Lower lobe of right lung (tissue), 2 donors: ENCODE measurements around the gene DMD. TPM values are rescaled to one million over a fixed set of nuclear protein-coding genes. Genes with fewer than 3 reads are reported as not detected.

ENCODE experiments used
- ATAC-seq, 2 donors: fragments of 200-7000 bp; cut with Tn5 transposase; one replicate each; pipeline ENCODE4 v1.9.1; 2020 to 2022; ENCODE audit warnings: mild to moderate bottlenecking in 2 of 2, moderate library complexity in 2 of 2
- DNase-seq: peaks from one replicate; pipeline ENCODE4 v3.0.0-alpha.2; 2020
- H3K27ac ChIP-seq: fragments of 200-600 bp; one replicate; pipeline ENCODE4 v1.8.0; 2022
- H3K27me3 ChIP-seq: fragments of 200-600 bp; one replicate; pipeline ENCODE4 v1.8.0; 2022; ENCODE audit warnings: low read depth
- H3K36me3 ChIP-seq: fragments of 200-600 bp; one replicate; pipeline ENCODE4 v1.8.0; 2022; ENCODE audit warnings: mild to moderate bottlenecking
- H3K4me1 ChIP-seq: fragments of 200-600 bp; one replicate; pipeline ENCODE4 v1.8.0; 2022
- H3K4me3 ChIP-seq: fragments of 200-600 bp; one replicate; pipeline ENCODE4 v1.8.0; 2022; ENCODE audit warnings: mild to moderate bottlenecking
- H3K9me3 ChIP-seq: fragments of 200-600 bp; one replicate; pipeline ENCODE4 v1.8.0; 2022
- intact Hi-C: fragments of 100-400 bp; cut with DNase I; formaldehyde crosslinking; loops from one replicate; pipeline ENCODE4 v1.11.0; 2022
- total RNA-seq: library from RNA; stranded (reverse); fragmentation: NEBNext Ultra II Directional; extraction: Animal tissue kit (Norgen Biotek cat#: 25700); gene quantifications from one replicate; pipeline ENCODE4 v1.2.1, GENCODE V29; 2021
- TF ChIP-seq, protein P1 (sequence below): fragments of 200-600 bp; IDR thresholded peaks from one replicate; pipeline ENCODE4 v1.8.0; 2022; ENCODE audit warnings: antibody characterized with exemption, mild to moderate bottlenecking
- donor health status: DM: no; HTN: yes; CAD: no; lungs with severe emphysema.

The DMD gene
- total RNA-seq, 1 donor from 2014 or later = 29.4 TPM

GRCh38 chrX:32576885-32577284 is 634.5 kb downstream of the DMD start:
- TF ChIP-seq, protein P1, sequence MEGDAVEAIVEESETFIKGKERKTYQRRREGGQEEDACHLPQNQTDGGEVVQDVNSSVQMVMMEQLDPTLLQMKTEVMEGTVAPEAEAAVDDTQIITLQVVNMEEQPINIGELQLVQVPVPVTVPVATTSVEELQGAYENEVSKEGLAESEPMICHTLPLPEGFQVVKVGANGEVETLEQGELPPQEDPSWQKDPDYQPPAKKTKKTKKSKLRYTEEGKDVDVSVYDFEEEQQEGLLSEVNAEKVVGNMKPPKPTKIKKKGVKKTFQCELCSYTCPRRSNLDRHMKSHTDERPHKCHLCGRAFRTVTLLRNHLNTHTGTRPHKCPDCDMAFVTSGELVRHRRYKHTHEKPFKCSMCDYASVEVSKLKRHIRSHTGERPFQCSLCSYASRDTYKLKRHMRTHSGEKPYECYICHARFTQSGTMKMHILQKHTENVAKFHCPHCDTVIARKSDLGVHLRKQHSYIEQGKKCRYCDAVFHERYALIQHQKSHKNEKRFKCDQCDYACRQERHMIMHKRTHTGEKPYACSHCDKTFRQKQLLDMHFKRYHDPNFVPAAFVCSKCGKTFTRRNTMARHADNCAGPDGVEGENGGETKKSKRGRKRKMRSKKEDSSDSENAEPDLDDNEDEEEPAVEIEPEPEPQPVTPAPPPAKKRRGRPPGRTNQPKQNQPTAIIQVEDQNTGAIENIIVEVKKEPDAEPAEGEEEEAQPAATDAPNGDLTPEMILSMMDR = no peak
- Histone ChIP-seq H3K27me3 (no peaks in the 10 kb centered on the region), H3K36me3 (no peaks in the 10 kb centered on the region), H3K4me1 (no peaks in the 10 kb centered on the region), H3K4me3 (no peak overlapping the region), H3K9me3 (no peaks in the 10 kb centered on the region), H3K27ac (no peak overlapping the region)
- intact Hi-C loops = no loop called here
- DNase-seq (no peak), ATAC-seq (no peak)

DNA sequence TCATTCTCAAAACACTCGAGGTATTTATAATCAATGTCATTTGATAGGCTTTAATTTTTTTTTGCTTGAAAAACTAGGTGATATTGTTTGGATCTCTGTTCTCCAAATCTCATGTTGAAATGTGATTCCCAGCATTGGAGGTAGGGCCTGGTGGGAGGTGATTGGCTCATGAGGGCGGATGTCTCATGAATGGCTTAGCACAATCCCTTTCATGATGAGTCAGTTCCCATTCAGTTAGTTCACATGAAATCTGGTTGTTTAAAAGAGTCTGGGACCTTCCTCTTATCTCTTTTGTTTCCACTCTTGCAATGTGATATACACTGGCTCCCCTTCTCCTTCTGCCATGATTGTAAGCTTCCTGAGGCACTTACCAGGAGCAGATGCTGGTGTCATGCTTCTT is 638.7 kb downstream of the DMD start:
- TF ChIP-seq, protein P1 = no peak
- Histone ChIP-seq H3K4me3 (no peak overlapping the region), H3K9me3 (no peaks in the 10 kb centered on the region), H3K27ac (no peak overlapping the region), H3K4me1 (no peaks in the 10 kb centered on the region), H3K27me3 (no peaks in the 10 kb centered on the region), H3K36me3 (no peaks in the 10 kb centered on the region)
- no peak for ATAC-seq
- intact Hi-C loops = no loop called here
- no peak for DNase-seq

- no peak overlapping the region for H3K27ac ChIP-seq
- no peaks in the 10 kb centered on the region for H3K36me3 ChIP-seq
- TF ChIP-seq, protein P1 = no peak
- ATAC-seq = no peak
- no peak overlapping the region for H3K4me3 ChIP-seq
- intact Hi-C loops = no loop called here
- H3K9me3 ChIP-seq = no peaks in the 10 kb centered on the region
- DNase-seq = no peak
- no peaks in the 10 kb centered on the region for H3K4me1 ChIP-seq
- no peaks in the 10 kb centered on the region for H3K27me3 ChIP-seq
Measured at GRCh38 chrX:32571579-32571978, 639.8 kb downstream of the DMD start.

DNA sequence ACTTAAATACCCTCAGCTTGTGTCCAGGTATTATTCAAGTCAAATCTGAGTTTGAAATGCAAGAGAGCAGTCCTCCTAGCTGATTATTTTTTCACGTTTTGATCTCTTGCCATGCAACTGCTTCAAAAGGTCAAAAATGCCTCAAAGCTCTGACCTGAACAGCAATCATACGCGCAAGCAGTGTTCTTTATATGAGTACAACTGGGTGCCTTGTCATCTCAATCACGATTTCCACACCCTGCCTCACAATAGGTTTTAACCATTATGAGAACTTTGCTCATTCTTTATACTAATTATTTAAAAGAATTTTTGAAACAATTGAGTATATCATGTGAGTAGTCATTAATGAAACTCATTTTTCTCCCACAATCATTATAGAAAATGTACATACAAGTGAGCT is 649.1 kb downstream of the DMD start:
- Histone ChIP-seq H3K9me3 (no peaks in the 10 kb centered on the region), H3K27ac (no peak overlapping the region), H3K36me3 (no peaks in the 10 kb centered on the region), H3K27me3 (no peaks in the 10 kb centered on the region), H3K4me3 (no peak overlapping the region), H3K4me1 (no peaks in the 10 kb centered on the region)
- ATAC-seq = no peak
- TF ChIP-seq, protein P1 = no peak
- DNase-seq = no peak
- intact Hi-C loops = no loop called here

DNA sequence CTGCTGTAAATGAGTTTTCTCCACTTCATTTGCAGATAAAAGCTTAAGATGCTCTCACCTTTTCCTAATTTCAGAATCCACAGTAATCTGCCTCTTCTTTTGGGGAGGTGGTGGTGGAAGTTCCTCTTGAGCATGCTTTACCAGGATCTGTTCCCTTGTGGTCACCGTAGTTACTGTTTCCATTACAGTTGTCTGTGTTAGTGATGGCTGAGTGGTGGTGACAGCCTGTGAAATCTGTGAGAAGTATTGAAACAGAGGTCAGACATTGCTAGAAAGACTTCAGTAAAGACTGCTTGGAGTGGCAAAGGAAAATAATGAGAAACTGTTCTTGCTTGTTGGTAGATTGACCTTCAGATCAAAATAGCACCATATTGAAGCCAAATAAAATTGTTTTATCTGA is 666.2 kb downstream of the DMD start:
- no peak for ATAC-seq
- Histone ChIP-seq H3K36me3 (no peaks in the 10 kb centered on the region), H3K4me3 (no peak overlapping the region), H3K9me3 (no peaks in the 10 kb centered on the region), H3K4me1 (no peaks in the 10 kb centered on the region), H3K27me3 (no peaks in the 10 kb centered on the region), H3K27ac (no peak overlapping the region)
- DNase-seq = no peak
- TF ChIP-seq, protein P1 = no peak
- intact Hi-C loops = no loop called here

GRCh38 chrX:32538554-32538953 is 672.8 kb downstream of the DMD start:
- Histone ChIP-seq H3K4me1 (no peaks in the 10 kb centered on the region), H3K36me3 (no peaks in the 10 kb centered on the region), H3K4me3 (no peak overlapping the region), H3K9me3 (no peaks in the 10 kb centered on the region), H3K27ac (no peak overlapping the region), H3K27me3 (no peaks in the 10 kb centered on the region)
- DNase-seq (no peak), ATAC-seq (no peak)
- TF ChIP-seq, protein P1 = no peak
- intact Hi-C loops = no loop called here
